NCI-H526 treated with DMSO at 0.1 percent for 48 hours (cell line): ENCODE measurements around the gene AGMO.

Source experiments
- DNase-seq: peaks from one replicate; lab custom pipeline; 2025; lab: John Stamatoyannopoulos, UW

AGMO gene

GRCh38 chr7:15218261-15218660, 343.6 kb downstream of the AGMO start:
- DNase-seq, result no peak

GRCh38 chr7:15215616-15216015, 346.2 kb downstream of the AGMO start:
- DNase-seq, result no peak

DNA sequence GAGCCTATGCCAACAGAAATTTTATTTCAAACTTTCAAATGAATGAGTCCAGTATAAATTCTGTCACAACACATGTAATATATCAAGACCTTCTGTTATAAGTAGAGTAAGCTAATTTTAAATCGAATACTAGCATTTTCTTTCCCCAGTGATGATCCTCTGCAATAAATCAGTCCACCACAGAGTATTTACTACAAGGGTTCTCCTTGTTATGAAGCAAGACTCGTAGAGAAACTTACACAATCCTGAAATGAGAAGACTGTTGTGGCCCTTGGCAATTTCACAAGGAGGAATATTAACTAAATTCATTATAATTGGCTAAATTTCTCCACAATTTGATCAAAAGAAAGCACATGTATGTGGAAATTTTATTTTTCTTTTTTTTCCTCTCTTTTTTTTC, 346.8 kb downstream of the AGMO start:
- no peak for DNase-seq

DNA sequence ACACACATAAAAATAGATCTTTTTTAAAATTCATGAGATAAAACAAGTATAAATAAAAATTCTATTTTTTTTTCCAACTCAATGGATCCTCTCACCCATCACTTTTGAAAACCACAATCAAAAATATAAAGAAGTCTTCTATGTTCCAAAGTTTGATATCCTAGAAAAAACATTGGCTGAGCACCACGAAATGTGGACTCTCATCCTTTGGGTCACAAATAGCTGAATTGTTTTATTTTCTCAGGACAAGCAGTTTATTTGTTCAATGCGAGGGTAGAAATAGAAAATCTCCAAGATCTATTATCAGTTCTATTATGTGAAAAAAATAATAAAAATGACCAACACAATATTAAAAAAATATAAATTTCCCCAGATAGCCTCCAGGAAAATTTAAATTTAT, 348.7 kb downstream of the AGMO start:
- no peak for DNase-seq

GRCh38 chr7:15209429-15209828, 352.4 kb downstream of the AGMO start:
- no peak for DNase-seq

GRCh38 chr7:15204421-15204820, 357.4 kb downstream of the AGMO start:
- no peak for DNase-seq

DNA sequence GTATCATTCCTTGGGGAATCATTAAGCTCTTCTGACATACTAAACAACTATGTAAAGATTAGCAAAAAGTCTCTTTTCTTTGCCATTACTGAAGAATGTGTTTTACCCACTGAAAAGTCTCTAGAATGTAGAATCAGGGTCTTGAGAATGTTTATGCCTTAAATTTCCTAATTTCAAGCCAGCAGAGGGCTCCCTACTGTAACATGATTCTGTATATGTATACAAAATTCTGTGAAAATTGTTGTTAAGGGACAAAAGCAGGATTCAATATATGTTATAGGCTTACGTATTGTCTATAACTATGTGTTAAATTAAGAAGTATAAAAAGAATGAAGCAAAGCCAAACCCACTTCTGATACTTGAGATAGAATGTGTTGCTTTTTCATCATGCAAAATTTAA, 362.3 kb downstream of the AGMO start:
- DNase-seq, result no peak

GRCh38 chr7:15197042-15197977, 364.5 kb downstream of the AGMO start:
- DNase-seq, result no peak

- DNase-seq, result no peak
Measured at GRCh38 chr7:15178065-15178464, 383.8 kb downstream of the AGMO start.

GRCh38 chr7:15176089-15176488, 385.7 kb downstream of the AGMO start:
- DNase-seq, result no peak

DNA sequence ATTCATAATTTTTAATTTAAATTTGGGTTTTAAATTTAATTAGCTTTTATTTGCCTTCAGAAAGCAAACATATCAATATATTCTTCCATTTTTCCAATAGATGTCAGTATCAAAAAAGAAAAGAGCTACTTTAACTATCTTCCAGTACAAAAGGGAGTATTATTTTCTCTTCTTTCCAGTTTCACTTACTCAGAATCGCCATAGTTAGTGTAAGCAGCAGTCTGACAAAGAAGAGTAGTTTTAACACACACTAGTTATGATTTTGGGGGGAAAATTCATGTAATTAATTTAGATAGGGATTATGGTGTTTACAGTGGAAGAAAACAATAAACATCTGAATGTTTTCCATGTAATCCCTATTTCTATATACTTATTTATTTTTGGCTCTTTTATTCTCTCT, 386.7 kb downstream of the AGMO start:
- DNase-seq, result no peak

- no peak for DNase-seq
Measured at GRCh38 chr7:15174485-15174884, 387.3 kb downstream of the AGMO start.

GRCh38 chr7:15168489-15168888, 393.3 kb downstream of the AGMO start:
- no peak for DNase-seq

- no peak for DNase-seq
Measured at GRCh38 chr7:15167912-15168311, 393.9 kb downstream of the AGMO start.

- no peak for DNase-seq
Measured at GRCh38 chr7:15166620-15167019, 395.2 kb downstream of the AGMO start.

DNA sequence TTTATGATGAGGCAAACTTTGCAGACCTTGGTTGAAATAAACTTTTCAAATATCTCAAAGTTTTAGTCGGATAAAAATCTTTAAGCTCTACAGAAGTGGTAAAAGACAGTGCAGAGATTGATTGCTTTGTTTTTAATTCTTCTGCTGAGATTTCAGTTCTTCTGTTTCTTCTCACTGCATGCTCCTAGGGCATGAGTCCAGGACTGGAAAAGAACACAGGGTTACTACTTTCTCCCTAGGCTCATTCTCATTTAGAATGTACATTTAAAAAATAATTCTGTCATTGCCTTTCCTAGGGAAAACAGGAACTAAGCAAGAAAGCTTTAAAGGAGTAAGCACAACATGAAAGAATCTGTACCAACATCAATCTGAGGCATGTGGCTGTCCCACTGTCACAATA, 402.6 kb downstream of the AGMO start:
- DNase-seq, result no peak

DNA sequence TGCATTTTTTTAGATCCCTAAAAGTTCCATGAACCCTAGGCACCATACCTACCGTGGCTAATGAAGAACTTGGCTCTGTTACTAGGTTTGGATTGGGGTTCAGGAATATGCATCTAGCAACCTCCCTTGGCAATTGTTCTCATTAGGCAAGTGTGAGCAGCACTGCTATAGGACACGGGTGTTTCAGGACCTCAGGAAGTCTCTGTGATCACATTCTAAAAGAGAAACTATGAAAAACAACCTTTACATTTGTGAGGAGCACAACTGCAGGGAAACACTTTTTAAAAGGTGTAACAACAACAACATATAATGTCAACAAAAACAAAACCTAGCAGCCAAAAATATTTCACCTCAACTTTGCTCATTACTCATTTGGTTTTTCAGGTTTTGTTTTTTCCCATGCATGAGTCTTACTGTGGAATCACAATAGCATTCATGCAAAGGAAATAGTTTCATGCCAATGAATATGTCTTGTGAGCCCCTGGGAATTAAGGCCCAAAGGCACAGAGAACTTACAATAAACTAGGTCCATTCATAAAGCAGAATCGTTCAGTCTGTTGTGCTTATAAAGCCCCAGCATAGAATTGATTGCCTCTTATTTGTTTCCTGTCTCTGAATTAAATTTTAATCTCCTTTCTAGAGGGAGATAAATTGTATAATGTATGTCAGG, 403.5 kb downstream of the AGMO start:
- DNase-seq, result no peak
